Measurements from ENCODE around the gene NPHP3. TPM values are rescaled to one million over a fixed set of nuclear protein-coding genes. Genes with fewer than 3 reads are reported as not detected.

The NPHP3 gene
- total RNA-seq, 4 donors from 2014 or later: 34.4 to 74.8 (median 63.9) TPM

GRCh38 chr3:132723024-132723950 is 1.1 kb upstream of the NPHP3 start:
- no peaks in the 10 kb centered on the region for H3K9me3 ChIP-seq
- TF ChIP-seq POLR2A (IDR thresholded peaks at IDR 0.05) (peak in 1 of 2 donors; percentile 94), CTCF (IDR thresholded peaks at IDR 0.05) (no peak)
- intact Hi-C loops (cut with DNase I): loop anchor here (5.0 kb wide), 1 partner anchor 854 kb away; no protein-coding TSS in a partner anchor
- no peaks in the 10 kb centered on the region for H3K27me3 ChIP-seq
- no peak for DNase-seq
- H3K36me3 ChIP-seq: peaks cover 0 to 4% of the 10 kb centered on the region in 2 donors
- peaks cover 16 to 20% of the 10 kb centered on the region in 2 donors for H3K4me1 ChIP-seq
- WGBS, 2 donors: 13 to 23% methylated on average over 12 to 19 of the region's 19 CpGs
- peak overlapping the region; percentile 42 to 50 (median 43) for H3K4me3 ChIP-seq (replicated peaks in 1 of 3)
- H3K27ac ChIP-seq: peak overlapping the region; percentile 67 to 79 (median 77)

GRCh38 chr3:132721479-132722164 is 587 bp downstream of the NPHP3 start:
- H3K27ac ChIP-seq: peak overlapping the region; percentile 81 to 99 (median 84)
- peak; percentile 74 to 75 for DNase-seq
- 6 to 10% methylated on average over 27 to 30 of the region's 47 CpGs for WGBS, 2 donors
- no peaks in the 10 kb centered on the region for H3K9me3 ChIP-seq
- peak overlapping the region; percentile 45 to 93 (median 53) for H3K4me3 ChIP-seq (replicated peaks in 1 of 3)
- intact Hi-C loops (cut with DNase I): loop anchor here (5.0 kb wide), 1 partner anchor 856 kb away; no protein-coding TSS in a partner anchor
- H3K27me3 ChIP-seq: no peaks in the 10 kb centered on the region
- H3K36me3 ChIP-seq: peaks cover 0 to 4% of the 10 kb centered on the region in 2 donors
- peaks cover 16 to 20% of the 10 kb centered on the region in 2 donors for H3K4me1 ChIP-seq
- TF ChIP-seq CTCF (IDR thresholded peaks at IDR 0.05) (peak in 5 of 6 experiments; percentile 15 to 57 (median 45)), POLR2A (IDR thresholded peaks at IDR 0.05) (no peak)

- Histone ChIP-seq H3K27ac (no peak overlapping the region), H3K9me3 (no peaks in the 10 kb centered on the region), H3K36me3 (peaks cover 0 to 4% of the 10 kb centered on the region in 2 donors), H3K4me1 (peaks cover 16 to 20% of the 10 kb centered on the region in 2 donors), H3K27me3 (no peaks in the 10 kb centered on the region), H3K4me3 (replicated peaks in 1 of 3) (peak overlapping the region in 1 of 3 donors; percentile 1)
- no peak for DNase-seq
- TF ChIP-seq CTCF (IDR thresholded peaks at IDR 0.05): no peak
- TF ChIP-seq POLR2A (IDR thresholded peaks at IDR 0.05): no peak
- intact Hi-C loops (cut with DNase I): loop anchor here (5.0 kb wide), 1 partner anchor 857 kb away; no protein-coding TSS in a partner anchor
- 74% methylated on average over 6 of the region's 6 CpGs for WGBS, 2 donors
Measured at GRCh38 chr3:132720228-132720627, 2.0 kb downstream of the NPHP3 start.

- TF ChIP-seq CTCF (IDR thresholded peaks at IDR 0.05) (no peak), POLR2A (IDR thresholded peaks at IDR 0.05) (no peak)
- Histone ChIP-seq H3K4me3 (replicated peaks in 1 of 3) (no peak overlapping the region), H3K36me3 (peaks cover 0 to 4% of the 10 kb centered on the region in 2 donors), H3K27ac (no peak overlapping the region), H3K4me1 (peaks cover 15 to 20% of the 10 kb centered on the region in 2 donors), H3K27me3 (no peaks in the 10 kb centered on the region), H3K9me3 (no peaks in the 10 kb centered on the region)
- no peak for DNase-seq
- intact Hi-C loops (cut with DNase I): no loop called here
Measured at GRCh38 chr3:132716372-132716771, 5.8 kb downstream of the NPHP3 start.

Data from thyroid gland (tissue), 4 donors.